ENCODE data around the gene FSCN2.

FSCN2 gene

DNA sequence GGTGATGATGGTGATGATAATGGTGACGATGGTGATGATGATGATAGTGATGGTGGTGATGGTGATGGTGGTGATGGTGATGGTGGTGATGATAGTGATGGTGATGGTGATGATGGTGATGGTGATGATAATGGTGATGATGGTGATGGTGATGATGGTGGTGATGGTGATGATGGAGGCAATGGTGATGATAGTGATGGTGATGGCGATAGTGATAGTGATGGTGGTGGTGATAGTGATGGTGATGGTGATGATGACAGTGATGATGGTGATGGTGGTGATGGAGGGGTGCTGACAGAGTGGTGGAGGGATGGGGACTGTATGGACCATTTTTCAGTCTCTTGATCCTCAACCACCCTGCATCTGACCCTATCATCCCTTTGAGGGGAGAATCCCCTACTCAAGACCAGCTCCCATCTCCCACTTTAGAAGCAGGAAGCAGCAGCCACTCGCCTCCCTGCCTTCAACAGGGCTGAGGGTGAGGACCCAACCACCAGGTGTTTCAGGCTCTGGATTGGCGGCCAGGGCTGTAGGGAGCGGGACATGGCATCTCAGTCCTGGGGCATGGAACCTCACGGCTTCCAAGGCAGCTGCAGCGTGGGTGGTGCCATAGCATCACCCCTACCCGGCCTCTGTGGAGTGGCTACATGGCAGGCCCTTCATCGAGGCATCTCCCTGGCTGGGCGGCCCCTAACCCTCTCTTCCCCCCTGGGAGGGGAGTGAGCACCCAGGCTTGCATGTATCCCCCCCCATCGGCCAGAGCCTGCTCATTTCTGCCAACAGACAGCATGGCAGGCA lies 4.5 kb downstream of the FSCN2 start:
- POLR2A ChIA-PET (ENCODE audit: low non-redundant PET) = no interaction called here
- DNase-seq (ENCODE audit: low spot score) = no peak
- CTCF ChIA-PET = no interaction called here
- 0 out of 2 replicates have a peak overlapping the region, but pooled peaks have one; percentile 5 for H3K27ac ChIP-seq
- TF ChIP-seq, protein P1, sequence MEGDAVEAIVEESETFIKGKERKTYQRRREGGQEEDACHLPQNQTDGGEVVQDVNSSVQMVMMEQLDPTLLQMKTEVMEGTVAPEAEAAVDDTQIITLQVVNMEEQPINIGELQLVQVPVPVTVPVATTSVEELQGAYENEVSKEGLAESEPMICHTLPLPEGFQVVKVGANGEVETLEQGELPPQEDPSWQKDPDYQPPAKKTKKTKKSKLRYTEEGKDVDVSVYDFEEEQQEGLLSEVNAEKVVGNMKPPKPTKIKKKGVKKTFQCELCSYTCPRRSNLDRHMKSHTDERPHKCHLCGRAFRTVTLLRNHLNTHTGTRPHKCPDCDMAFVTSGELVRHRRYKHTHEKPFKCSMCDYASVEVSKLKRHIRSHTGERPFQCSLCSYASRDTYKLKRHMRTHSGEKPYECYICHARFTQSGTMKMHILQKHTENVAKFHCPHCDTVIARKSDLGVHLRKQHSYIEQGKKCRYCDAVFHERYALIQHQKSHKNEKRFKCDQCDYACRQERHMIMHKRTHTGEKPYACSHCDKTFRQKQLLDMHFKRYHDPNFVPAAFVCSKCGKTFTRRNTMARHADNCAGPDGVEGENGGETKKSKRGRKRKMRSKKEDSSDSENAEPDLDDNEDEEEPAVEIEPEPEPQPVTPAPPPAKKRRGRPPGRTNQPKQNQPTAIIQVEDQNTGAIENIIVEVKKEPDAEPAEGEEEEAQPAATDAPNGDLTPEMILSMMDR (conservative IDR thresholded peaks at IDR 0.05; ENCODE audit: low read depth) = no peak

DNA sequence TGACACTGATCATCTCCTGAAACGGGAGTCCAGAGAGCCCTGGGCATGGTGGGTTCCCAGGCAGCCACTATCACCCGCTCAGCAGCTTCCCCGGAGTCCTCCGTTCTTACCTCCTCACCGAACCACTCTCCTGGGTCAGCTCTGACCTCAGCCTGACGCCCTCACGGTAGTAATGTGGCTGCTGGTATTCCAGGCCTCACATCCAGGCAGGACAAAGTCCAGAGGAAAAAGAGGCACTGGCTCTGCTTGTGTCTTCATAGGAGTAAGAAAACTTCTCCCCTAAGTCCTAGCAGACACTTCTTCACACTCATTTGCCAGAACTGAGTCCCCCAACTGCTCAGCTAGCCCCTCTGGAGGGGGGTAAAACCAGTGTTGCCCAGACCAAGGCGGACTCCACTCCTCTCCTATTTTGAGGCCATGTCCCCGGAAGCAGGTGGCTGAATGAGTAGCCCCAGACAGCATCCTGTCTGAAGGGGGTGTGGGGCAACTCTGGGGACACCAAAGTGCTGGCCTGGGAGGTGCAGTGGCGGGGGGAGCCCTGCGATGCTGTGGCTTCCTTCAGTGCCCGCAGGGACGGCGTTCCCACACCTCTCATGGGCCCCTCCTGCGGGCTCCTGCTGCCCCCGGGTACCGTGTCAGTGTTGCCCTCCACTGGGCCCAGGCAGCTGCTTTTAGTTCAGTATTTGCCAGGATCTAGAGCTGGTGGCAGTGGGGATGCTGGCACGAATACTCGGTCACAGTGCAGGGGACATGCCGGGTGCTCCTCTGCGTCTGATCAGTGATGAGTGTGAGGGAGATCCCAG lies 5.4 kb downstream of the FSCN2 start:
- 0 out of 2 replicates have a peak overlapping the region, but pooled peaks have one; percentile 5 for H3K27ac ChIP-seq
- POLR2A ChIA-PET (ENCODE audit: low non-redundant PET) = no interaction called here
- CTCF ChIA-PET = interaction anchor here (0.7 kb wide), 1 partner anchor 398 kb away, joined by 3 read pairs; no protein-coding TSS in a partner anchor
- no peak for DNase-seq (ENCODE audit: low spot score)
- TF ChIP-seq, protein P1 (conservative IDR thresholded peaks at IDR 0.05; ENCODE audit: low read depth) = no peak

DNA sequence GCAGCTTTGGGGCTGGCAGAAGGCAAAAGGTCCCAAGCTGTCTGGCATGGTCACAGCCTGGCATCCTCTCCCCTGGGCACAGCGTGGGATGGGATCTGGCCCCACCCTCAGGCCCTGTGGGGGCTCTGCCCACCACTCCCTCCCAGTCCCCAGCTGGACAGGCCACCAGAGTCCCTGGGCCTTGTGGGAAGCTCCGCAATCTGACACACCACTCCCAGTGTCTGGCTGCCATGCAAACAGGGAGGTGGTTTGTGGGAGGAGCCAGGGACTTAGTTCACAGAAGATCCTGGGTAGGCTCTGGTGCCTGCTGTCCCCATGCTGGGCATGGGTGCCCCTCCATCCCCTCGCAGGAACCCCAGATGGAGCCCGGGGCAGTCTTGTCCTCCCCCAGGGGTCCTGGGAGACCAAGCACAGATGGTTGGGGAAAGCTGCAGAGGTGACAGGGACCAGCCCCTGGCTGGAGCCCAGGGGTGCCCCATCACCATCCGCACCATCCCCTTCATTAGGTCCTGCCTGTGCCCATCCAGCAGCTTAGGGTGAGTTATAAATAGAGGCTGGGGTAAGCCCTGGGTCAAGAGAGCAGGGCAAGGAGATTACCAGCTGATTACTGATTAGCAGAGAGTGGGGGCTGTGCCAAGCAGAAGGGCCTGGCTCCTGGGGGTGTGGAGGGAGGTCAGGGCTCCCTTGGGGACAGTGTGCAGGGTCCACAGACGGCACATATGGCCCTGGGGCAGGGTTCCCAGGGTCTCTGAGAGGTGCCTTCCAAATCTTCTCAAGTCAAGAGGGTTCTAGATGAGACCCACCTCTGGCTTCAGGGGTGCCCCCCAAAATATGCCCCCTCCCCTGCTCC lies 6.2 kb downstream of the FSCN2 start:
- no peak overlapping the region for H3K27ac ChIP-seq
- ChIA-PET CTCF (interaction anchor here (0.7 kb wide), 1 partner anchor 397 kb away, joined by 3 read pairs; no protein-coding TSS in a partner anchor), POLR2A (ENCODE audit: low non-redundant PET) (no interaction called here)
- DNase-seq (ENCODE audit: low spot score) = no peak
- TF ChIP-seq, protein P1 (conservative IDR thresholded peaks at IDR 0.05; ENCODE audit: low read depth) = no peak

DNA sequence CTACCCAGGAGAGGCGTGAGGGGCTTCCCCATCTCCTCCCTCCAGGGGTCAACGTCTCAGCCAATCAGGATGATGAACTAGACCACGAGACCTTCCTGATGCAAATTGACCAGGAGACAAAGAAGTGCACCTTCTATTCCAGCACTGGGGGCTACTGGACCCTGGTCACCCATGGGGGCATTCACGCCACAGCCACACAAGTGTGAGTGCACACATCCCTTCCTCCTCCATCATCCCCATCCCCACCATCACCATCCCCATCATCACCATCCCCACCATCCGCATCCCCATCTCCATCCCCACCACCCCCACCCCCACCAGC lies 6.8 kb downstream of the FSCN2 start:
- ChIA-PET POLR2A (ENCODE audit: low non-redundant PET) (no interaction called here), CTCF (no interaction called here)
- TF ChIP-seq, protein P1 (conservative IDR thresholded peaks at IDR 0.05; ENCODE audit: low read depth) = no peak
- DNase-seq (ENCODE audit: low spot score) = no peak
- H3K27ac ChIP-seq = no peak overlapping the region

DNA sequence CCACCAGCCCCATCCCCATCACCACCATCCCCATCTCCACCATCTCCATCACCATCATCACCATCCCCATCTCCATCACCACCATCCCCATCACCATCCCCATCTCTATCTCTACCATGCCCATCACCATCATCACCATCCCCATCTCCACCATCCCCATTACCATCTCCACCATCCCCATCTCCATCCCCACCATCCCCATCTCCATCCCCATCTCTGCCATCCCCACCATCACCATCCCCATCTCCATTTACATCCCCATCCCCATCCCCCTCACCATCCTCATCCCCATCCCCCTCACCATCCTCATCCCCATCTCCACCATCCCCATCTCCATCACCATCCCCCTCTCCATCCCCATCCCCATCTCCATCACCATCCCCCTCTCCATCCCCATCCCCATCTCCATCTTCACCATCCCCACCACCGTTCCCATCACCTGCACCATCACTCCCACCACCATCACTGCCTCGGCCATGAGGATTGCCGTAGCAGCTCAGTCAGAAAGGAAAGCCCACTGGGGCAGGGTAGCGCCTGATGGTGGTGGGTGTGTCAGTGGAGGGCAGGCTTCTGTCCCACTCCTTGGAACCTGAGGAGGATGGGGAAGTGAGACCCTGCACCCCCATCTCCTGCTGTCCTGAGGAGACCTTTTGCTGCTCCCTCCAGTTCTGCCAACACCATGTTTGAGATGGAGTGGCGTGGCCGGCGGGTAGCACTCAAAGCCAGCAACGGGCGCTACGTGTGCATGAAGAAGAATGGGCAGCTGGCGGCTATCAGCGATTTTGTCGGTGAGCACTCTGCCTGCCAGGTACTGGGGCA lies 7.5 kb downstream of the FSCN2 start:
- no peak for DNase-seq (ENCODE audit: low spot score)
- no peak overlapping the region for H3K27ac ChIP-seq
- TF ChIP-seq, protein P1 (conservative IDR thresholded peaks at IDR 0.05; ENCODE audit: low read depth) = no peak
- ChIA-PET POLR2A (ENCODE audit: low non-redundant PET) (no interaction called here), CTCF (no interaction called here)
